H1 (cell line): ENCODE measurements around the gene LCN9. TPM values are rescaled to one million over a fixed set of nuclear protein-coding genes. Genes with fewer than 3 reads are reported as not detected.

ENCODE experiments used
- CTCF ChIA-PET: fragments of 300-600 bp; sonication (Branson Sonifier 250); formaldehyde crosslinking; loops from one replicate; lab custom pipeline; 2021; ENCODE audit not compliant: partially characterized antibody; lab: Charles Lee
- POLR2A ChIA-PET: fragments of 300-600 bp; sonication (Branson Sonifier 250); formaldehyde crosslinking; loops from one replicate; lab custom pipeline; 2021; ENCODE audit warnings: inconsistent platforms; ENCODE audit not compliant: partially characterized antibody; lab: Charles Lee
- DNase-seq, 2 experiments: peaks; one replicate each; pipeline versions ENCODE4 v3.0.0 to v3.0.0-alpha.2; 2010 to 2022; ENCODE audit warnings: low spot score in 2 of 2, low read depth in 1 of 2, mixed read lengths in 1 of 2
- FAIRE-seq: peaks from 2 replicates; lab custom pipeline; 2011; peaks lifted over from hg19 to GRCh38; lab: Jason Lieb, UNC
- H2AFZ ChIP-seq: 2 replicates; pipeline ENCODE4 v1.8.1; 2012; ENCODE audit warnings: low read length, inconsistent platforms
- H2AK5ac ChIP-seq: 2 replicates; pipeline ENCODE4 v1.6.1; 2013; ENCODE audit warnings: low read depth, low read length
- H2BK120ac ChIP-seq: replicated peaks from 2 replicates; pipeline ENCODE3; 2013; ENCODE audit warnings: low read depth, low read length, inconsistent platforms
- H2BK12ac ChIP-seq: 2 replicates; pipeline ENCODE4 v1.6.1; 2013; ENCODE audit warnings: low read depth, low read length
- H2BK15ac ChIP-seq: 2 replicates; pipeline ENCODE4 v1.6.1; 2013; ENCODE audit warnings: low read length
- H2BK20ac ChIP-seq: 2 replicates; pipeline ENCODE4 v1.6.1; 2013; ENCODE audit warnings: low read length
- H2BK5ac ChIP-seq: 2 replicates; pipeline ENCODE4 v1.6.1; 2013; ENCODE audit warnings: low read depth, low read length
- H3K14ac ChIP-seq: 2 replicates; pipeline ENCODE4 v1.6.1; 2013; ENCODE audit warnings: inconsistent platforms; ENCODE audit not compliant: insufficient read length
- H3K18ac ChIP-seq: 2 replicates; pipeline ENCODE4 v1.6.1; 2013; ENCODE audit warnings: low read length; ENCODE audit errors: extremely low read depth
- H3K23ac ChIP-seq: 2 replicates; pipeline ENCODE4 v1.6.1; 2013; ENCODE audit warnings: inconsistent platforms; ENCODE audit not compliant: insufficient read length
- H3K23me2 ChIP-seq: 2 replicates; pipeline ENCODE4 v1.6.1; 2013; ENCODE audit warnings: low read depth, low read length
- H3K27ac ChIP-seq: 2 replicates; pipeline ENCODE4 v1.6.1; 2011; ENCODE audit warnings: low read depth, low read length, inconsistent platforms
- H3K27me3 ChIP-seq, 4 experiments: replicated peaks in 1 of 4; 1 replicate in 1 of 4; 2 replicates in 3 of 4; pipeline versions ENCODE4 v1.6.1 to v1.8.1; 2011 to 2013; ENCODE audit warnings: low read length in 3 of 4, mild to moderate bottlenecking in 3 of 4, inconsistent platforms in 2 of 4, mixed read lengths in 2 of 4, moderate library complexity in 1 of 4; ENCODE audit not compliant: control insufficient read depth in 3 of 4, insufficient read depth in 3 of 4; ENCODE audit errors: extremely low read depth in 1 of 4
- H3K36me3 ChIP-seq, 4 experiments: 2 replicates each; pipeline versions ENCODE4 v1.6.1 to v1.8.1; 2011 to 2013; ENCODE audit warnings: mild to moderate bottlenecking in 4 of 4, low read length in 3 of 4, moderate library complexity in 2 of 4, control low read depth in 1 of 4, inconsistent platforms in 1 of 4; ENCODE audit not compliant: insufficient read depth in 4 of 4, control insufficient read depth in 2 of 4
- H3K4ac ChIP-seq: replicated peaks from 2 replicates; pipeline ENCODE3; 2013; ENCODE audit warnings: low read length, low read depth, mixed read lengths, inconsistent platforms; ENCODE audit not compliant: insufficient read length
- H3K4me1 ChIP-seq, 4 experiments: replicated peaks in 1 of 4; 1 replicate in 1 of 4; 2 replicates in 3 of 4; pipeline versions ENCODE4 v1.6.1 to v1.8.1; 2011 to 2013; ENCODE audit warnings: low read length in 3 of 4, inconsistent platforms in 2 of 4, mixed read lengths in 1 of 4; ENCODE audit not compliant: insufficient read depth in 4 of 4, control insufficient read depth in 3 of 4
- H3K4me2 ChIP-seq, 2 experiments: 2 replicates each; pipeline versions ENCODE4 v1.6.1 to v1.8.1; 2011 to 2013; ENCODE audit warnings: low read depth in 2 of 2, low read length in 2 of 2, control low read depth in 1 of 2, inconsistent platforms in 1 of 2, mild to moderate bottlenecking in 1 of 2; ENCODE audit not compliant: insufficient read depth in 1 of 2
- H3K4me3 ChIP-seq, 4 experiments: fragments of 200-600, 300-600 bp in 1 of 4; sonication (generic), shearing (Covaris generic), sonication (Bioruptor Twin) in 1 of 4; 2 replicates each; pipeline versions ENCODE4 v1.5.1 to v1.8.1; 2011 to 2016; ENCODE audit warnings: low read length in 4 of 4, low read depth in 3 of 4, control low read depth in 2 of 4, inconsistent platforms in 2 of 4, mild to moderate bottlenecking in 2 of 4, mixed read lengths in 1 of 4, moderate library complexity in 1 of 4; ENCODE audit not compliant: insufficient read depth in 2 of 4; ENCODE audit errors: extremely low read depth in 1 of 4
- H3K56ac ChIP-seq: replicated peaks from 2 replicates; pipeline ENCODE3; 2013; ENCODE audit warnings: low read depth, mild to moderate bottlenecking, mixed read lengths, low read length, inconsistent platforms; ENCODE audit not compliant: insufficient read length
- H3K79me1 ChIP-seq: 2 replicates; pipeline ENCODE4 v1.6.1; 2013; ENCODE audit warnings: low read depth, low read length, control low read depth
- H3K79me2 ChIP-seq, 2 experiments: 2 replicates each; pipeline versions ENCODE4 v1.6.1 to v1.8.1; 2012 to 2013; ENCODE audit warnings: low read length in 2 of 2, mild to moderate bottlenecking in 2 of 2, inconsistent platforms in 1 of 2; ENCODE audit not compliant: insufficient read depth in 2 of 2, control insufficient read depth in 1 of 2
- H3K9ac ChIP-seq, 4 experiments: replicated peaks in 1 of 4; 1 replicate in 1 of 4; 2 replicates in 3 of 4; pipeline versions ENCODE4 v1.6.1 to v1.8.1; 2011 to 2013; ENCODE audit warnings: low read depth in 3 of 4, low read length in 3 of 4, control low read depth in 2 of 4, mild to moderate bottlenecking in 2 of 4, moderate library complexity in 2 of 4, inconsistent platforms in 1 of 4; ENCODE audit errors: extremely low read depth in 1 of 4
- H3K9me3 ChIP-seq, 2 experiments: 2 replicates each; pipeline versions ENCODE4 v1.6.1 to v1.8.1; 2012 to 2013; ENCODE audit warnings: mild to moderate bottlenecking in 2 of 2, moderate library complexity in 2 of 2, control low read depth in 1 of 2, inconsistent platforms in 1 of 2, low read depth in 1 of 2, low read length in 1 of 2, mixed read lengths in 1 of 2; ENCODE audit not compliant: insufficient read depth in 2 of 2
- H4K20me1 ChIP-seq, 2 experiments: replicated peaks in 1 of 2; 2 replicates each; pipeline versions ENCODE3 to v1.8.1; 2011 to 2013; ENCODE audit warnings: inconsistent platforms in 2 of 2, low read length in 2 of 2, mild to moderate bottlenecking in 1 of 2; ENCODE audit not compliant: insufficient read depth in 2 of 2, control insufficient read depth in 1 of 2
- H4K5ac ChIP-seq: 2 replicates; pipeline ENCODE4 v1.6.1; 2013; ENCODE audit warnings: low read length, low read depth, mixed read lengths, inconsistent platforms; ENCODE audit not compliant: insufficient read length
- H4K8ac ChIP-seq: 2 replicates; pipeline ENCODE4 v1.8.0; 2013; ENCODE audit warnings: mild to moderate bottlenecking, moderate library complexity, low read length, inconsistent platforms; ENCODE audit not compliant: insufficient read depth; ENCODE audit errors: extremely low read depth
- H4K91ac ChIP-seq: replicated peaks from 2 replicates; pipeline ENCODE3; 2013; ENCODE audit warnings: low read length, mixed read lengths, inconsistent platforms; ENCODE audit not compliant: insufficient read length
- BACH1 ChIP-seq: IDR thresholded peaks from 2 replicates; pipeline ENCODE4 v1.6.1; 2012; ENCODE audit warnings: low read length, improper control_type of control experiment
- NANOG ChIP-seq: IDR thresholded peaks from 2 replicates; pipeline ENCODE4 v1.6.1; 2011; ENCODE audit warnings: low read length, low read depth, mild to moderate bottlenecking, inconsistent platforms; ENCODE audit not compliant: insufficient read depth, poor library complexity, severe bottlenecking
- PHF8 ChIP-seq: fragments of 200-600 bp; sonication (generic); conservative IDR thresholded peaks from 2 replicates; pipeline ENCODE4 v1.7.1; 2012; ENCODE audit warnings: low read depth, mild to moderate bottlenecking, inconsistent platforms, low read length, moderate library complexity
- SIX5 ChIP-seq: IDR thresholded peaks from 2 replicates; pipeline ENCODE4 v1.6.1; 2011; ENCODE audit warnings: mild to moderate bottlenecking, low read depth, low read length
- SP4 ChIP-seq: IDR thresholded peaks from 2 replicates; pipeline ENCODE4 v1.6.1; 2012; ENCODE audit warnings: low read length, inconsistent platforms
- WGBS, 2 experiments: shearing (Covaris generic) in 1 of 2; methylation state at CpG; one replicate each; pipeline versions ENCODE4 v1.1.6 to v1.1.7; 2013 to 2015; ENCODE audit warnings: low lambda C conversion rate in 2 of 2, mixed read lengths in 2 of 2, inconsistent platforms in 1 of 2, low coverage in 1 of 2, missing lambda C conversion rate in 1 of 2; ENCODE audit not compliant: insufficient replicate concordance in 2 of 2, insufficient coverage in 1 of 2, insufficient read length in 1 of 2; ENCODE audit errors: extremely low coverage in 1 of 2, missing lambda C conversion rate in 1 of 2; 5-methylcytosine and 5-hydroxymethylcytosine counted together
- polyA plus RNA-seq, 7 experiments: library from polyadenylated mRNA; depleted of rRNA in 3 of 7; stranded (reverse) in 5 of 7; unstranded in 2 of 7; fragments of >200 nt in 5 of 7; fragments of 200-250 nt in 2 of 7; gene quantifications; 1 replicate in 5 of 7; 2 replicates in 1 of 7; 4 replicates in 1 of 7; pipeline versions ENCODE4 v1.2.1 to v1.2.3, GENCODE V29; 2011 to 2013; ENCODE audit warnings: missing spikeins in 2 of 7, mixed read lengths in 2 of 7
- total RNA-seq: library from RNA; stranded (reverse); fragmentation: NEBNext Ultra II Directional; extraction: Animal tissue kit (Norgen Biotek cat#: 25700); gene quantifications from 2 replicates; pipeline ENCODE4 v1.2.1, GENCODE V29; 2021
- TF ChIP-seq, protein P1 (sequence below): IDR thresholded peaks from 2 replicates; pipeline ENCODE4 v1.6.1; 2011; ENCODE audit warnings: low read depth, mild to moderate bottlenecking, low read length; ENCODE audit not compliant: insufficient read depth
- TF ChIP-seq, protein P2 (sequence below), 3 experiments: IDR thresholded peaks; 1 replicate in 2 of 3; 2 replicates in 1 of 3; pipeline versions ENCODE4 v1.5.1 to v1.6.1; 2011; ENCODE audit warnings: low read length in 3 of 3, mild to moderate bottlenecking in 3 of 3, inconsistent platforms in 2 of 3, low read depth in 1 of 3, moderate library complexity in 1 of 3; ENCODE audit not compliant: insufficient read depth in 1 of 3; ENCODE audit errors: control extremely low read depth in 1 of 3
- TF ChIP-seq, protein P3 (sequence below): IDR thresholded peaks from 2 replicates; pipeline ENCODE4 v1.6.1; 2012; ENCODE audit warnings: inconsistent platforms

LCN9 gene
- total and polyA plus RNA-seq, 2 of the 8 experiments (the other 6 are each of a cell fraction or from before 2014, with no cell fraction given) = 2.3 to 3.1 TPM

DNA sequence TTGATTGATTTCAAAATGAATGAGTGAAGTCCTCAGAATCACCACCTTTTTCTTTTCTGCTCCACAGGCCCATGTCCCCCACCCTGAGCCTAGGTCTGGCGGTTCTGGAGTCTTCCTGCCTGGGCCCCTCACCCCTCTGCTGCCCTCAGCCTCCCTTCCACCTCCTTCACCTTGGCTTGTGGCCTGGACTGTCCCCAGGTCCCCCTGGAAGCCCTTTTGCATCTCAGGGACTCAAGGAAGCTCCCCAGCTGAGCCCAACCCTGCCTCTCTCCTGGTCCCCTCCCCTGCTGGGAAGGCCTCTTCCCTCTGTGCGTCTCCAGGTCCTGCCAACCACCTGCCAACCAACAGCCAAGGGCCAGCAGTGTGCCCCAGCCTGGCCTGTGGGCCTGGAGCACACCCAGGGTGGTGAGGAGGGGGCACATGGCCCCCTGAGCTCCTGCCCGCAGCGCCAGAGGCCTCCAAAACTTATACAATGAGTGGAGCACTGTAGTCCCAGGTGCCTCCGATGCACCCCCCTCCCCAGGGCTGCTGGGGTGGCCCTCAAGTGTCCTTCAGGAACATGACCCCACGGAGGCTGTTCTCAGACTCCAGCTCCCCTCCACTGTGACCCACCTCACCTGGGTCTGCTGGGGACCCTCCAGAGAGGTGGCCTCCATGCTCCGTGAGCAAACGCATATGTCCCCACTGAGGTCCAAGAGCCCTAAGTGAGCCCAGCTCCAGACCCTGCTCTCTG is 44.1 kb upstream of the LCN9 start:
- H3K14ac ChIP-seq = no peak overlapping the region
- H2BK120ac ChIP-seq = no peak overlapping the region
- no peak overlapping the region for H3K18ac ChIP-seq
- H2BK12ac ChIP-seq = no peak overlapping the region; the same call in 1 of the 2 replicates
- no peaks in the 10 kb centered on the region for H3K36me3 ChIP-seq
- DNase-seq (no peak), FAIRE-seq (no peak)
- no peaks in the 10 kb centered on the region for H3K23me2 ChIP-seq
- H2AK5ac ChIP-seq = no peak overlapping the region
- no peak overlapping the region for H3K9ac ChIP-seq
- 82% methylated on average over 8 of the region's 8 CpGs; no CpG with 5 or more reads in 1 of the 2 experiments for WGBS, 2 experiments
- no peak for TF ChIP-seq PHF8
- TF ChIP-seq, protein P1, sequence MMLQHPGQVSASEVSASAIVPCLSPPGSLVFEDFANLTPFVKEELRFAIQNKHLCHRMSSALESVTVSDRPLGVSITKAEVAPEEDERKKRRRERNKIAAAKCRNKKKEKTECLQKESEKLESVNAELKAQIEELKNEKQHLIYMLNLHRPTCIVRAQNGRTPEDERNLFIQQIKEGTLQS = no peak
- TF ChIP-seq, protein P2, sequence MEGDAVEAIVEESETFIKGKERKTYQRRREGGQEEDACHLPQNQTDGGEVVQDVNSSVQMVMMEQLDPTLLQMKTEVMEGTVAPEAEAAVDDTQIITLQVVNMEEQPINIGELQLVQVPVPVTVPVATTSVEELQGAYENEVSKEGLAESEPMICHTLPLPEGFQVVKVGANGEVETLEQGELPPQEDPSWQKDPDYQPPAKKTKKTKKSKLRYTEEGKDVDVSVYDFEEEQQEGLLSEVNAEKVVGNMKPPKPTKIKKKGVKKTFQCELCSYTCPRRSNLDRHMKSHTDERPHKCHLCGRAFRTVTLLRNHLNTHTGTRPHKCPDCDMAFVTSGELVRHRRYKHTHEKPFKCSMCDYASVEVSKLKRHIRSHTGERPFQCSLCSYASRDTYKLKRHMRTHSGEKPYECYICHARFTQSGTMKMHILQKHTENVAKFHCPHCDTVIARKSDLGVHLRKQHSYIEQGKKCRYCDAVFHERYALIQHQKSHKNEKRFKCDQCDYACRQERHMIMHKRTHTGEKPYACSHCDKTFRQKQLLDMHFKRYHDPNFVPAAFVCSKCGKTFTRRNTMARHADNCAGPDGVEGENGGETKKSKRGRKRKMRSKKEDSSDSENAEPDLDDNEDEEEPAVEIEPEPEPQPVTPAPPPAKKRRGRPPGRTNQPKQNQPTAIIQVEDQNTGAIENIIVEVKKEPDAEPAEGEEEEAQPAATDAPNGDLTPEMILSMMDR (IDR thresholded peaks at IDR 0.05; ENCODE audit: control extremely low read depth in 1 of 3, insufficient read depth in 1 of 3, low read depth in 1 of 3, low read length in 3 of 3) = no peak
- TF ChIP-seq, protein P3, sequence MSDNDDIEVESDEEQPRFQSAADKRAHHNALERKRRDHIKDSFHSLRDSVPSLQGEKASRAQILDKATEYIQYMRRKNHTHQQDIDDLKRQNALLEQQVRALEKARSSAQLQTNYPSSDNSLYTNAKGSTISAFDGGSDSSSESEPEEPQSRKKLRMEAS = no peak
- TF ChIP-seq BACH1 = no peak
- TF ChIP-seq SIX5 = no peak
- no peak for TF ChIP-seq SP4
- TF ChIP-seq NANOG = no peak
- no peak overlapping the region for H2BK5ac ChIP-seq
- H3K27ac ChIP-seq = no peak overlapping the region
- no peak overlapping the region for H3K4ac ChIP-seq
- H4K91ac ChIP-seq = no peak overlapping the region
- CTCF ChIA-PET = interaction anchor here (0.9 to 1.5 kb wide), 2 partner anchors 16 to 179 kb away, joined by 3 to 6 read pairs; no protein-coding TSS in a partner anchor
- no peak overlapping the region for H4K5ac ChIP-seq
- H2BK20ac ChIP-seq = no peak overlapping the region
- no peaks in the 10 kb centered on the region for H4K20me1 ChIP-seq
- H2AFZ ChIP-seq = no peak overlapping the region
- no peaks in the 10 kb centered on the region for H3K9me3 ChIP-seq
- H3K79me1 ChIP-seq = no peaks in the 10 kb centered on the region
- no peak overlapping the region for H3K56ac ChIP-seq
- POLR2A ChIA-PET = interaction anchor here (0.7 kb wide), 1 partner anchor 46 kb away, joined by 3 read pairs; no protein-coding TSS in a partner anchor
- no peaks in the 10 kb centered on the region for H3K27me3 ChIP-seq
- no peaks in the 10 kb centered on the region for H3K79me2 ChIP-seq
- H3K4me2 ChIP-seq = no peak overlapping the region
- H3K23ac ChIP-seq = no peak overlapping the region
- no peaks in the 10 kb centered on the region for H3K4me1 ChIP-seq
- H2BK15ac ChIP-seq = no peak overlapping the region
- no peak overlapping the region for H3K4me3 ChIP-seq
- H4K8ac ChIP-seq = no peak overlapping the region; the same call in none of the 2 replicates
